ENCODE data around the gene ARHGAP27. TPM values are rescaled to one million over a fixed set of nuclear protein-coding genes. Genes with fewer than 3 reads are reported as not detected.

ARHGAP27 gene
- total RNA-seq, 1 donor from 2014 or later = 66.5 TPM

GRCh38 chr17:45430738-45431530, 1.7 kb downstream of the ARHGAP27 start:
- DNase-seq = no peak

GRCh38 chr17:45430006-45430737, 2.5 kb downstream of the ARHGAP27 start:
- no peak for DNase-seq

GRCh38 chr17:45429339-45430005, 3.2 kb downstream of the ARHGAP27 start:
- no peak for DNase-seq

- DNase-seq = no peak
Measured at GRCh38 chr17:45428931-45429338, 3.7 kb downstream of the ARHGAP27 start.

GRCh38 chr17:45428050-45428617, 4.5 kb downstream of the ARHGAP27 start:
- DNase-seq = peak; percentile 82

- no peak for DNase-seq
Measured at GRCh38 chr17:45427181-45427835, 5.4 kb downstream of the ARHGAP27 start.

- DNase-seq = no peak
Measured at GRCh38 chr17:45426561-45426960, 6.1 kb downstream of the ARHGAP27 start.

GRCh38 chr17:45425984-45426413, 6.7 kb downstream of the ARHGAP27 start:
- DNase-seq = no peak

GRCh38 chr17:45425125-45425983, 7.3 kb downstream of the ARHGAP27 start:
- peak; percentile 27 for DNase-seq

- no peak for DNase-seq
Measured at GRCh38 chr17:45424769-45425124, 7.9 kb downstream of the ARHGAP27 start.

GRCh38 chr17:45423975-45424335, 8.7 kb downstream of the ARHGAP27 start:
- no peak for DNase-seq

- DNase-seq = peak; percentile 20
Measured at GRCh38 chr17:45423304-45423974, 9.2 kb downstream of the ARHGAP27 start.

- DNase-seq = no peak
Measured at GRCh38 chr17:45414990-45415881, 17.4 kb downstream of the ARHGAP27 start.

GRCh38 chr17:45413498-45413923, 19.2 kb downstream of the ARHGAP27 start:
- DNase-seq = no peak

GRCh38 chr17:45411348-45412105, 21.1 kb downstream of the ARHGAP27 start:
- DNase-seq = no peak

GRCh38 chr17:45410144-45411091, 22.3 kb downstream of the ARHGAP27 start:
- DNase-seq = peak; percentile 26

GRCh38 chr17:45409659-45410076, 23.0 kb downstream of the ARHGAP27 start:
- DNase-seq = no peak
